Aorta (tissue), 5 donors: Measurements from ENCODE around the gene BTBD16. TPM values are rescaled to one million over a fixed set of nuclear protein-coding genes. Genes with fewer than 3 reads are reported as not detected.

Experiments
- ATAC-seq: fragments of 200-7000 bp; cut with Tn5 transposase; one replicate; pipeline ENCODE4 v1.9.1; 2022; ENCODE audit warnings: moderate library complexity; ENCODE audit not compliant: low FRiP score
- DNase-seq, 2 donors: peaks; one replicate each; pipeline ENCODE4 v3.0.0-alpha.2; 2020
- H3K27ac ChIP-seq, 2 donors: one replicate each; pipeline ENCODE4 v1.5.1; 2013; ENCODE audit warnings: low read length in 2 of 2, mild to moderate bottlenecking in 2 of 2, moderate library complexity in 2 of 2, control low read depth in 1 of 2, inconsistent platforms in 1 of 2, low read depth in 1 of 2
- H3K27me3 ChIP-seq, 2 donors: one replicate each; pipeline ENCODE4 v1.6.1; 2013; ENCODE audit warnings: control low read depth in 1 of 2, low read length in 1 of 2, mild to moderate bottlenecking in 1 of 2, moderate library complexity in 1 of 2; ENCODE audit not compliant: insufficient read depth in 2 of 2, control insufficient read depth in 1 of 2
- H3K36me3 ChIP-seq, 2 donors: one replicate each; pipeline ENCODE4 v1.6.1; 2013; ENCODE audit warnings: control low read depth in 1 of 2, low read length in 1 of 2, mild to moderate bottlenecking in 1 of 2; ENCODE audit not compliant: insufficient read depth in 2 of 2, control insufficient read depth in 1 of 2
- H3K4me1 ChIP-seq, 2 donors: one replicate each; pipeline ENCODE4 v1.6.1; 2013; ENCODE audit warnings: low read length in 2 of 2, control low read depth in 1 of 2, mild to moderate bottlenecking in 1 of 2, moderate library complexity in 1 of 2; ENCODE audit not compliant: insufficient read depth in 2 of 2, control insufficient read depth in 1 of 2
- H3K4me3 ChIP-seq, 2 donors: one replicate each; pipeline ENCODE4 v1.5.1; 2013; ENCODE audit warnings: low read length in 2 of 2, control low read depth in 1 of 2, mild to moderate bottlenecking in 1 of 2
- H3K9me3 ChIP-seq: one replicate; pipeline ENCODE4 v1.6.1; 2013; ENCODE audit warnings: mild to moderate bottlenecking, low read length; ENCODE audit not compliant: control insufficient read depth
- WGBS, 2 donors: extraction: QIAGEN DNeasy Blood & Tissue Kit; methylation state at CpG; one replicate each; pipeline ENCODE4 v1.1.7; 2013; 5-methylcytosine and 5-hydroxymethylcytosine counted together
- intact Hi-C, 2 donors: fragments of 100-400 bp; cut with DNase I; formaldehyde crosslinking; loops; one replicate each; pipeline versions ENCODE4 v1.14.2 to v1.15.0; 2022
- polyA plus RNA-seq, 2 donors: library from polyadenylated mRNA; stranded (reverse); fragments of 200-250 nt; gene quantifications; one replicate each; pipeline ENCODE4 v1.2.3, GENCODE V29; 2013
- total RNA-seq, 2 donors: library from RNA; stranded (reverse); fragmentation: NEBNext Ultra II Directional; extraction: Animal tissue kit (Norgen Biotek cat#: 25700); gene quantifications; one replicate each; pipeline ENCODE4 v1.2.1, GENCODE V29; 2021
- donor health status: healthy with polysubstance abuse.
- donor health status: Bipolar disorder and iron deficiency.
- donor health status: DM: no; HTN: no; CAD: no.
- donor health status: DM: no; HTN: no; CAD: no.
- donor health status: DM: yes; HTN: yes; CAD: no.

Gene BTBD16
- total and polyA plus RNA-seq, 4 donors: 1.2 to 2.4 (median 2.3) TPM; not detected in 1

DNA sequence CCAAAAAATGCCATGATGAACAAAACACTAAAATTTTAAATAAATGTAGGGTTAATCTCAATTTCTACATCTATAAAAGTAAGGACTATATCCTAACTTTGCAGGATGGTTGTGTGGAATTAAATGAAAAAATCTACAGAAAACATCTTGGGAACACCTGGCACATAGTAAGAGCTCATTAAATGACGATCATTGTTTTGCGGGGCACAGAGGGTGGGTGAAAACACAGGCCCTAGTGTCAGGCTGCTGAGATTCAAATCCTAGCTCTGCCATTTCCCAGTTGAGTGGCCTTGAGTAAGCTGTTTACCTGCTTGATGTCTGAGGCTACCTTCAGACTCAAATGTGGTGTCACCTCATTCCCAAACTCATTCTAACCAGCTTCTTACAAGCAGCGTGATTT is 35.6 kb downstream of the BTBD16 start:
- 67 to 82% methylated on average over 3 of the region's 3 CpGs for WGBS, 2 donors
- Histone ChIP-seq H3K27me3 (no peaks in the 10 kb centered on the region), H3K36me3 (no peaks in the 10 kb centered on the region), H3K9me3 (no peaks in the 10 kb centered on the region), H3K27ac (no peak overlapping the region), H3K4me3 (no peak overlapping the region), H3K4me1 (peaks cover 0 to 4% of the 10 kb centered on the region in 2 donors)
- intact Hi-C loops: loop anchor here (5.0 kb wide), 2 partner anchors 66 to 196 kb away; partner anchors contain the start of gene PLEKHA1 (in 1 of the 2)
- ATAC-seq: no peak
- no peak for DNase-seq

DNA sequence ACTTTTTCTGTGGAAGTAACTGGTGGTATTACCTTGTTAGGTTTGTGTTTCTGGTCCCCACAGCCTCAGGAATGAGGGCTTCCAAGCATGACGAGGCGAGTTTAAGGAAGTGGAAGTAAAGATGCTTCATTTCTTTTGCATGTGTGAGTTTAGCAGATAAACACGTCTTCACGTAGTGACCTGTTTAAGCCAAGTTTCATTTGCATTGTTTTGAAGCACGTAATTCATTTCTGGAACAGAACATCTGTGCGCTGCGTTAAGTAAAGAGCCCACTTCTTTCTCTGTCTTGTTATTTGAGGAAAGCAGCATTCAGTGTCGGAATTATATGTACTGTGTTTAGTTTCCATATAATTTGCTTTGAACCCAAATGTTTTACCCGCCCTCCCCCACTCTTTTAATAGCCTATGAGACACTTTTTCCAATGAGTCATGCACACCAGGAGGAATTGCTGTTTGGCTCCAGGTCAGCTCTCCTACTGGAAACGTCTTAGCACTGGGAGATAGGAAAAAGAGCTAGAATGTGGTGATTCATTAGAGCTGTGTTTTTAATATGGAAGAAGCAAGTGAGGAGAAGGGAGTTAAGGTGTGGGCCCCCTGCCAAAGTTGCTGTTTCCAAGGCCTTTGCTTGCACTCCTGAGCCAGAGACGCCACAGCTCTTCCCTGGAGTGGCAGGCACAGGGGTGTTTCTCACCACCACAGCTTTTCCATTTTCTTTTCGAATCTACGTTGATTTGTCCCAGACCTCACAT is 36.7 kb downstream of the BTBD16 start:
- Histone ChIP-seq H3K27ac (peak overlapping the region; percentile 89 to 94), H3K36me3 (no peaks in the 10 kb centered on the region), H3K27me3 (no peaks in the 10 kb centered on the region), H3K4me1 (peaks cover 0 to 4% of the 10 kb centered on the region in 2 donors), H3K4me3 (no peak overlapping the region), H3K9me3 (no peaks in the 10 kb centered on the region)
- intact Hi-C loops: loop anchor here (5.0 kb wide), 2 partner anchors 64 to 194 kb away; partner anchors contain the start of gene PLEKHA1 (in 1 of the 2)
- WGBS, 2 donors: 4 to 5% methylated on average over 13 of the region's 13 CpGs
- DNase-seq (peak; percentile 92 to 94), ATAC-seq (peak; percentile 89)

DNA sequence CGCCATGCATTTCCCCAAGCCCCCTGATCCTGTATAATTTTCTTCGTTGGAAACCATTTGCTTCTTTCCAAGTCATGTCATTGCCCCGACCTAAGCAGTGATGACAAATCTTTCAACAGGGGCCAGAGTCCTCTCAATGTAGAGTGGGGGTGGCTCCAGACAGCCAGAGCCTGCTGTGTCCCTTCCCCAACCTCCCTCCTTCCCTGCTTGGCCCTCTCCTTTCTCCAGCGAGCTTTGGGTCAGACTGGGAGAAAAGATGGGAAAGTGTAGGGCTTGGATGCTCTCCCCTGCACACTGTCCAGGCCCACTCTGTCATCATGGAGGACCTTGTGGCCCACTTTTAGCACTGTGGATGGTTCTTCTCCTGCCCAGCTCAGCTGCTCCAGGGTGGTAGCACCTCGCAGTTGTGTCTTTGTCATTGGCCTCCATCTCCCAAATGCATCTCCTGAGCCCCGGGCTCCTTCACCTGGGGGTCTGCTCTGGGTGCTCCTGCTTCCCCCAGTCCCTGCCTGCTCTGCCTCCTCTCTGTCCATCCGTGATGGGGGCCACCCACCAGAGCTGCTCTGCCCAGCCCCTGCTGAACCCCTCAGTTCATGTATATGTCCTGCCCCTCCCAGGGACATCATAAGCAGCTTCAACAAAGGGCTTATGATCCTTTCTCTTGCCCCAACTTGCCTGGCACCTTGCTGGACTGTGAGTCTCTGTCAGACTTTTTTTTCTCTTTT is 37.5 kb downstream of the BTBD16 start:
- WGBS, 2 donors: 49 to 50% methylated on average over 7 of the region's 7 CpGs
- Histone ChIP-seq H3K4me1 (peaks cover 0 to 4% of the 10 kb centered on the region in 2 donors), H3K9me3 (no peaks in the 10 kb centered on the region), H3K36me3 (no peaks in the 10 kb centered on the region), H3K4me3 (no peak overlapping the region), H3K27ac (peak overlapping the region; percentile 64 to 74), H3K27me3 (no peaks in the 10 kb centered on the region)
- peak; percentile 50 for ATAC-seq
- intact Hi-C loops: loop anchor here (5.0 kb wide), 2 partner anchors 64 to 194 kb away; partner anchors contain the start of gene PLEKHA1 (in 1 of the 2)
- no peak for DNase-seq

DNA sequence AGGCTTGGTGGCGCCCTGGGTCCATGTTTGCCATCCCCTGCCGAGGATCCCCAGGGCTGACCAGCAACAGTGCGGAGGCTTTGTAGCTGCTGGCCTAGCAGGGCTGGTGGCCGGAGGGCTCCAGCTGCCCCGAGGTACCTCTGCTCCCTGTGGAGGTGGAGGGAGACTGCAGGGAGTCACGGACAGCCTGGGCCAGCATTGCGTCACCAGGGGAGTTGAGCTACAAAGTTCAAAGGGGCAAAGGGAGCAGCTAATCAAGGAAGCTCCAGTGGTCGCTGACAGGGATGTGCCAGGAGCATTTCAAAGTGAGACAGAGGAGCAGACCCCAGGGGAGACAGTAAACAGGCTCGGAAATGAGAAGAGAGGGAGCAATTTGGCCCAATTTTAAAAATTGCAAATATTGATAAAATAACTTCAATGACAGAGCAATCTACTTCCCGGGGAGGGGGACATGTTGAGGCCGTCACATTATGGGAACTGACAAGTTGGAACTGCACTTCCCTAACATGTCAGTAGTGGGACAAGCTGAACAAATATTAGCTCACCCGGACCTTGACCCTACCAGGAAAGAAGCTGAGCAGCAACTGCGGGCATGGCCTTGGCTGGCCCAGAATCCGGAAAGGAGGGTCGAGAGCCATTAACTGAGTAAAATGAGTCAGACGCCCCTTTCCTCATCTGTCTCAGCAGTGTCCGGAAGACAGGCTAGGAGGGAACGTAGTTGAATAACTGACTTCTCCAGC is 39.4 kb downstream of the BTBD16 start:
- Histone ChIP-seq H3K4me3 (no peak overlapping the region), H3K36me3 (no peaks in the 10 kb centered on the region), H3K9me3 (no peaks in the 10 kb centered on the region), H3K4me1 (peaks cover 0 to 4% of the 10 kb centered on the region in 2 donors), H3K27me3 (no peaks in the 10 kb centered on the region), H3K27ac (no peak overlapping the region)
- intact Hi-C loops: no loop called here
- peak; percentile 56 for ATAC-seq
- DNase-seq: no peak
- 78 to 84% methylated on average over 18 of the region's 18 CpGs for WGBS, 2 donors

DNA sequence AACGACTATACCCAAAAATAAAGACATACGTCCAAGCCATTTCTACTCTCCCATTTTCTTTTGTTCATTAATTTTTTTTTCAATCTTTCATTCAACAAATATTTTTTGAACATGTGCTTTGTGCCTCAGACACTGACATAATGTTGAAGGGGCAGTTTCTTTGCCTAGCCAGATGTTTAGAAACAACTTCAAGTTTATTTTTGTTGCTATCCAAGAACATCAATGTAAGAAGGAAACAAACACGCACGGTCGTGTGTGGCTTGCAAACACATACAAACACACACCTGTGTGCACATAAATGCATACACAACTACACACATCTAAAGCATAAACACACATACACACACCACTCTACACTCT is 39.9 kb downstream of the BTBD16 start:
- DNase-seq: no peak

DNA sequence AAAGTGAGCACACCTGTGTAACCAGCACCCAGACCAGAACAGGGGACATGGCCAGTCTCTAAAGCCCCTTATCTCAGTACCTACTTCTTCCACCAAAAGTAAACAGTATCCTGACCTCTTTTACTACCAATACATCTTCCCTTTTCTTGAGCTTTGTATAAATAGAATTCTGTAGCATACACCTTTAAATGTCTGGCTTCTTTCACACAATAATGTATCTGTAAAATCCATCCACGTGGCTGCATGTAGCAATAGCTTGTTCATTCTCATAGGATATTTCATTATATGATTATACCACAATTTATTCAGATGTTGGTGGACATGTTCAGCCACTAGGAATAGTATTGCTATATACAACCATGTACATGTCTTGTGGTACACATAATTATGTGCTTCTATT is 40.6 kb downstream of the BTBD16 start:
- DNase-seq (no peak), ATAC-seq (no peak)
- 72 to 80% methylated on average over 1 of the region's 1 CpG for WGBS, 2 donors
- no peaks in the 10 kb centered on the region for H3K27me3 ChIP-seq
- no peaks in the 10 kb centered on the region for H3K36me3 ChIP-seq
- H3K4me3 ChIP-seq: no peak overlapping the region
- H3K9me3 ChIP-seq: no peaks in the 10 kb centered on the region
- intact Hi-C loops: no loop called here
- no peak overlapping the region for H3K27ac ChIP-seq
- peaks cover 0 to 4% of the 10 kb centered on the region in 2 donors for H3K4me1 ChIP-seq

More for the DNA sequence above, 39.9 kb downstream of the BTBD16 start:
- Histone ChIP-seq H3K36me3 (no peaks in the 10 kb centered on the region), H3K4me1 (peaks cover 0 to 4% of the 10 kb centered on the region in 2 donors), H3K27ac (no peak overlapping the region), H3K9me3 (no peaks in the 10 kb centered on the region), H3K27me3 (no peaks in the 10 kb centered on the region), H3K4me3 (no peak overlapping the region)
- 82 to 87% methylated on average over 5 of the region's 5 CpGs for WGBS, 2 donors
- intact Hi-C loops: no loop called here
- ATAC-seq: no peak

DNA sequence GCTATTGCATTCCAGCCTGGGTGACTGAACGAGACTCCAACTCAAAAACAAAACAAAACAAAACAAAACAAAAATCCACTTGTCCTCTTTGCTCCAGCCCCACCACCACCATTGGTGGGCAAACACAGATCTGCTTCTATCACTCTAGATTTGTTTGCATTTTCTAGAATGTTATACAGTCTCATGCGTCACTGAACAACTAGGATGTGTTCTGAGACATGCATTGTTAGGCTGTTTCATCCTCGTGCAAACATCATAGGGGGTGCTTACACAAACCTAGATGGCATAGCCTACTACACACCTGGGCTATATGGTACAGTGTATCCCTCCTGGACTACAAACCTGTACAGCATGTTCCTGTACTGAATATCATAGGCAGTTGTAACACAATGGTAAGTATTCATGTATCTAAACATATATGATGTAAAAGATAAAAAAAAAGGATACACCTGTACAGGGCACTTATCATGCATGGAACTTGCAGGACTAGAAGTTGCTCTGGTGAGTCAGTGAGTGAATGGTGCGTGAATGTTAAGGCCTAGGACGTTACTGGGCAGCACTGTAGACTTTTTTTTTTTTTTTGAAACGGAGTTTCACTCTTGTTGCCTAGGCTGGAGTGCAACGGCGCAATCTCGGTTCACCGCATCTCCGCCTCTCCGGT is 45.3 kb downstream of the BTBD16 start:
- WGBS, 2 donors: 95 to 96% methylated on average over 12 of the region's 12 CpGs
- H3K27me3 ChIP-seq: no peaks in the 10 kb centered on the region
- ATAC-seq (no peak), DNase-seq (no peak)
- no peak overlapping the region for H3K4me3 ChIP-seq
- H3K9me3 ChIP-seq: no peaks in the 10 kb centered on the region
- no peaks in the 10 kb centered on the region for H3K36me3 ChIP-seq
- intact Hi-C loops: no loop called here
- no peaks in the 10 kb centered on the region for H3K4me1 ChIP-seq
- H3K27ac ChIP-seq: no peak overlapping the region

DNA sequence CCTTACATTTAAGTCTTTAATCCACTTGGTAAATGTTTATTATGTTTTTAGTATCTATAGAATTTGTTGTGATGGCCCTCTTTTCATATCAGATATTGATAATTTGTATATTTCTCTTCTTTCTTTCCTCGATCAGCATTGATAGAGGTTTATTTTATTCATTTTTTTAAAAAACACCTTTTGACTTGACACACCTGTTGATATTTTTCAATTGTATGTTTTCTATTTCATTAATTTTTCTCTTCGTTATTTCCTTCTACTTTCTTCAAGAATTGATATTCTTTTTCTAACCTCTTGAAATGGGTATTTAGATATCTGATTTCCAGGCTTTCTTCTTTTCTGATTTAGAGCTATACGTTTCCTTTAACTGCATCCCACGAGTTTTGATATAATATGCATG is 50.9 kb downstream of the BTBD16 start:
- 72 to 79% methylated on average over 4 of the region's 4 CpGs for WGBS, 2 donors
- no peak for DNase-seq
- Histone ChIP-seq H3K9me3 (no peaks in the 10 kb centered on the region), H3K4me1 (no peaks in the 10 kb centered on the region), H3K27ac (no peak overlapping the region), H3K36me3 (no peaks in the 10 kb centered on the region), H3K4me3 (no peak overlapping the region), H3K27me3 (no peaks in the 10 kb centered on the region)
- intact Hi-C loops: no loop called here
- ATAC-seq: no peak
